Esophagus squamous epithelium (tissue), 4 donors: Measurements from ENCODE around the gene DUSP8.

Source experiments
- POLR2A ChIP-seq, 4 donors: fragments of 450-650 bp; IDR thresholded peaks; one replicate each; pipeline ENCODE4 v1.6.1; 2017; ENCODE audit warnings: antibody characterized with exemption in 4 of 4, mild to moderate bottlenecking in 4 of 4, moderate library complexity in 3 of 4
- TF ChIP-seq, protein P1 (sequence below), 6 experiments: fragments of 450-650 bp in 4 of 6; fragments of 200-600 bp in 2 of 6; sonication (generic) in 2 of 6; IDR thresholded peaks; one replicate each; pipeline ENCODE4 v1.5.1; 2016 to 2019; ENCODE audit warnings: antibody characterized with exemption in 6 of 6, mild to moderate bottlenecking in 4 of 6, moderate library complexity in 4 of 6

DNA sequence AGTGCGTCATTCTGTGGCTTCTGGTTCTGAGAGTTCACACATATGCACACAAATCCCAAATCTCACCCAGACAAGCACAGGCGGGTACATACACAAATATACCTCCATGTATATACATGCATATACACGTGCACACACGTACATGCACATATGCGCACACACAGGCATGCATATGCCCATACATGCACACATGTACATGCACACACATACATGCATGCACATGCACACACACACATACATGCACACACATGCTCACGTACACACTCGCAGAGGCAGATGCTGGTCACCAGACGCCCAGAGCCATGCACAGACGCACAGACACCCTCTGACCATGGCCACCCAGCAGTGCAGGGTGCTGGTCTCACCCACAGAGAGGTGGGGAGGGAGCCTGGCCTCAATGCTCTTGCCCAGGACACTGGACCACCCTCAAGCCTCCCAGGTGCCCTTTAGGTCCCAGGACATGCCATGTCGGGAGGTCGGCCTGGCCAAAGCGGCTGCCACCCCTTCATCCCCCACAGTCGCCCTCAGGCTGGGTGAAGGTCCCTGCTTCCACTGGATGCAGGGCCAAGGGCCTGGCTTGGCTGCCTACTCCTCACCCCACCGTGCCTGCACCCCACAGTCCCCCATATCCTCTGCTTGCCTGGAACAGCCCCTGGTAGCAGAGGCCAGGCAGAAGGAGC is 9.5 kb downstream of the DUSP8 start:
- TF ChIP-seq, protein P1, sequence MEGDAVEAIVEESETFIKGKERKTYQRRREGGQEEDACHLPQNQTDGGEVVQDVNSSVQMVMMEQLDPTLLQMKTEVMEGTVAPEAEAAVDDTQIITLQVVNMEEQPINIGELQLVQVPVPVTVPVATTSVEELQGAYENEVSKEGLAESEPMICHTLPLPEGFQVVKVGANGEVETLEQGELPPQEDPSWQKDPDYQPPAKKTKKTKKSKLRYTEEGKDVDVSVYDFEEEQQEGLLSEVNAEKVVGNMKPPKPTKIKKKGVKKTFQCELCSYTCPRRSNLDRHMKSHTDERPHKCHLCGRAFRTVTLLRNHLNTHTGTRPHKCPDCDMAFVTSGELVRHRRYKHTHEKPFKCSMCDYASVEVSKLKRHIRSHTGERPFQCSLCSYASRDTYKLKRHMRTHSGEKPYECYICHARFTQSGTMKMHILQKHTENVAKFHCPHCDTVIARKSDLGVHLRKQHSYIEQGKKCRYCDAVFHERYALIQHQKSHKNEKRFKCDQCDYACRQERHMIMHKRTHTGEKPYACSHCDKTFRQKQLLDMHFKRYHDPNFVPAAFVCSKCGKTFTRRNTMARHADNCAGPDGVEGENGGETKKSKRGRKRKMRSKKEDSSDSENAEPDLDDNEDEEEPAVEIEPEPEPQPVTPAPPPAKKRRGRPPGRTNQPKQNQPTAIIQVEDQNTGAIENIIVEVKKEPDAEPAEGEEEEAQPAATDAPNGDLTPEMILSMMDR (IDR thresholded peaks at IDR 0.05): no peak
- TF ChIP-seq POLR2A (IDR thresholded peaks at IDR 0.05): no peak
